GM19099 (cell line): ENCODE results near the gene TBXAS1.

Experiments used
- POLR2A ChIP-seq: IDR thresholded peaks from 3 replicates; pipeline ENCODE4 v1.6.1; 2011; ENCODE audit warnings: low read depth; ENCODE audit not compliant: insufficient read length; ENCODE audit errors: extremely low read depth

TBXAS1 gene

GRCh38 chr7:139829025-139829774, at the start of gene TBXAS1:
TBXAS1 (plus strand) TSS chr7:139829264; CDS start chr7:139829391, 127 bp downstream.
- no peak for TF ChIP-seq POLR2A

- TF ChIP-seq POLR2A = no peak
Measured at GRCh38 chr7:139782932-139783331, 46.1 kb upstream of the TBXAS1 start.

GRCh38 chr7:139783647-139784385, 45.2 kb upstream of the TBXAS1 start:
- TF ChIP-seq POLR2A = no peak

- TF ChIP-seq POLR2A = no peak
Measured at GRCh38 chr7:139784648-139785047, 44.4 kb upstream of the TBXAS1 start.

GRCh38 chr7:139791316-139791715, 37.7 kb upstream of the TBXAS1 start:
- no peak for TF ChIP-seq POLR2A

- TF ChIP-seq POLR2A = no peak
Measured at GRCh38 chr7:139797607-139798006, 31.5 kb upstream of the TBXAS1 start.

- no peak for TF ChIP-seq POLR2A
Measured at GRCh38 chr7:139798221-139798620, 30.8 kb upstream of the TBXAS1 start.

GRCh38 chr7:139798892-139799291, 30.2 kb upstream of the TBXAS1 start:
- TF ChIP-seq POLR2A = no peak

- TF ChIP-seq POLR2A = no peak
Measured at GRCh38 chr7:139799586-139799985, 29.5 kb upstream of the TBXAS1 start.

GRCh38 chr7:139804571-139804970, 24.5 kb upstream of the TBXAS1 start:
- TF ChIP-seq POLR2A = no peak

- no peak for TF ChIP-seq POLR2A
Measured at GRCh38 chr7:139807009-139807408, 22.1 kb upstream of the TBXAS1 start.

- no peak for TF ChIP-seq POLR2A
Measured at GRCh38 chr7:139808427-139808826, 20.6 kb upstream of the TBXAS1 start.

- TF ChIP-seq POLR2A = no peak
Measured at GRCh38 chr7:139808846-139809442, 20.1 kb upstream of the TBXAS1 start.

- TF ChIP-seq POLR2A = no peak
Measured at GRCh38 chr7:139811066-139811465, 18.0 kb upstream of the TBXAS1 start.

GRCh38 chr7:139813151-139813550, 15.9 kb upstream of the TBXAS1 start:
- TF ChIP-seq POLR2A = no peak

GRCh38 chr7:139813689-139814088, 15.4 kb upstream of the TBXAS1 start:
- no peak for TF ChIP-seq POLR2A
